GM18861 (cell line): ENCODE results near the gene CELA3B.
"Not testable (repeated sequence)": the region's sequence is repeated elsewhere in the genome, so short reads cannot be mapped to it uniquely, and the experiment has no call there.

Experiments
- ATAC-seq: cut with Tn5 transposase; IDR thresholded peaks from one replicate; pipeline ENCODE4 v1.9.1; 2021; ENCODE audit not compliant: unreplicated experiment

Gene CELA3B

GRCh38 chr1:21976703-21977239 lies at the start of gene CELA3B:
Gene CELA3B (plus strand): TSS chr1:21977022. CDS start chr1:21977040, 18 bp downstream.
- ATAC-seq, result not testable (repeated sequence)

GRCh38 chr1:21927533-21928237 lies 49.1 kb upstream of the CELA3B start:
- no peak for ATAC-seq

GRCh38 chr1:21930080-21930571 lies 46.7 kb upstream of the CELA3B start:
- no peak for ATAC-seq

- no peak for ATAC-seq
Measured at GRCh38 chr1:21930629-21931170, 46.1 kb upstream of the CELA3B start.

GRCh38 chr1:21931171-21932093 lies 45.4 kb upstream of the CELA3B start:
- no peak for ATAC-seq

- no peak for ATAC-seq
Measured at GRCh38 chr1:21932127-21932526, 44.7 kb upstream of the CELA3B start.

- ATAC-seq, result no peak
Measured at GRCh38 chr1:21933397-21934248, 43.2 kb upstream of the CELA3B start.

- no peak for ATAC-seq
Measured at GRCh38 chr1:21935393-21935804, 41.4 kb upstream of the CELA3B start.

GRCh38 chr1:21935891-21936365 lies 40.9 kb upstream of the CELA3B start:
- no peak for ATAC-seq

GRCh38 chr1:21936366-21937031 lies 40.3 kb upstream of the CELA3B start:
- no peak for ATAC-seq

GRCh38 chr1:21937034-21937371 lies 39.8 kb upstream of the CELA3B start, which contains the start of gene HSPG2:
Gene HSPG2 (minus strand): TSS chr1:21937310. CDS start chr1:21937217, 93 bp downstream.
- ATAC-seq, result no peak

GRCh38 chr1:21937372-21938121 lies 39.3 kb upstream of the CELA3B start:
- ATAC-seq, result no peak

- ATAC-seq, result no peak
Measured at GRCh38 chr1:21938732-21939538, 37.9 kb upstream of the CELA3B start.

GRCh38 chr1:21939650-21940374 lies 37.0 kb upstream of the CELA3B start:
- ATAC-seq, result no peak

GRCh38 chr1:21940492-21940891 lies 36.3 kb upstream of the CELA3B start:
- no peak for ATAC-seq

GRCh38 chr1:21941370-21941769 lies 35.5 kb upstream of the CELA3B start:
- ATAC-seq, result no peak

- no peak for ATAC-seq
Measured at GRCh38 chr1:21942464-21942863, 34.4 kb upstream of the CELA3B start.
